Transverse colon (tissue), 4 donors: Measurements from ENCODE around the gene GLRA3. TPM values are rescaled to one million over a fixed set of nuclear protein-coding genes. Genes with fewer than 3 reads are reported as not detected.

Experiments
- DNase-seq: peaks from one replicate; pipeline ENCODE4 v3.0.0-alpha.2; 2019
- H3K27ac ChIP-seq, 4 donors: fragments of 200-600 bp; sonication (generic); 2 replicates each; pipeline ENCODE4 v1.5.1; 2016 to 2018; ENCODE audit warnings: inconsistent platforms in 4 of 4
- H3K27me3 ChIP-seq: fragments of 200-600 bp; sonication (generic); 2 replicates; pipeline ENCODE4 v1.5.1; 2017; ENCODE audit warnings: inconsistent platforms
- H3K36me3 ChIP-seq, 4 donors: fragments of 200-600 bp; sonication (generic); 2 replicates each; pipeline ENCODE4 v1.5.1; 2017 to 2019; ENCODE audit warnings: inconsistent platforms in 4 of 4
- H3K4me1 ChIP-seq, 4 donors: fragments of 200-600 bp; sonication (generic); 2 replicates each; pipeline ENCODE4 v1.5.1; 2017 to 2020; ENCODE audit warnings: inconsistent platforms in 4 of 4
- H3K4me3 ChIP-seq, 4 donors: fragments of 200-600 bp; sonication (generic); 1 replicate in 1 of 4; 2 replicates in 3 of 4; pipeline versions ENCODE4 v1.5.1 to v1.6.1; 2017 to 2019; ENCODE audit warnings: inconsistent platforms in 4 of 4
- H3K9me3 ChIP-seq, 2 donors: fragments of 200-600 bp; sonication (generic); 2 replicates each; pipeline ENCODE4 v1.5.1; 2017 to 2019; ENCODE audit warnings: inconsistent platforms in 2 of 2
- CTCF ChIP-seq, 5 experiments: fragments of 200-600 bp in 3 of 5; fragments of 450-650 bp in 2 of 5; sonication (generic) in 3 of 5; IDR thresholded peaks; 1 replicate in 2 of 5; 2 replicates in 3 of 5; pipeline ENCODE4 v1.5.1; 2016 to 2017; ENCODE audit warnings: antibody characterized with exemption in 5 of 5, inconsistent platforms in 3 of 5, mild to moderate bottlenecking in 2 of 5, moderate library complexity in 1 of 5
- EP300 ChIP-seq: sonication (generic); formaldehyde crosslinking; IDR thresholded peaks from one replicate; pipeline ENCODE4 v1.6.1; 2017; ENCODE audit warnings: antibody characterized with exemption, low read depth
- POLR2A ChIP-seq: fragments of 450-650 bp; IDR thresholded peaks from one replicate; pipeline ENCODE4 v1.6.1; 2016; ENCODE audit warnings: antibody characterized with exemption, mild to moderate bottlenecking, moderate library complexity
- POLR2AphosphoS5 ChIP-seq, 3 donors: sonication (generic); formaldehyde crosslinking; IDR thresholded peaks; one replicate each; pipeline ENCODE4 v1.6.1; 2016; ENCODE audit warnings: antibody characterized with exemption in 3 of 3
- WGBS, 2 donors: methylation state at CpG; one replicate each; pipeline ENCODE4 v1.1.5; 2018; ENCODE audit warnings: low coverage in 1 of 2; 5-methylcytosine and 5-hydroxymethylcytosine counted together
- in situ Hi-C, 4 donors: fragments of 200-750 bp; cut with MboI; loops; one replicate each; pipeline versions ENCODE4 v1.15.0 to v1.15.1; 2017; ENCODE audit warnings: low sequenced_read_pairs in 3 of 4, low pct_ligation_motif_present in 1 of 4, low pct_unique_long_range_greater_than_20kb in 1 of 4
- intact Hi-C: fragments of 100-400 bp; cut with DNase I; formaldehyde crosslinking; loops from one replicate; pipeline ENCODE4 v1.15.1; 2023; ENCODE audit warnings: low total_unique reads
- total RNA-seq, 4 donors: library from RNA; depleted of rRNA; stranded (reverse); fragments of >200 nt; gene quantifications; one replicate each; pipeline ENCODE4 v1.1.0, GENCODE V29; 2016

The GLRA3 gene
- total RNA-seq, 4 donors from 2014 or later, result not detected

GRCh38 chr4:174590336-174590735 is 238.7 kb downstream of the GLRA3 start:
- Histone ChIP-seq H3K27me3 (no peaks in the 10 kb centered on the region), H3K4me1 (no peaks in the 10 kb centered on the region), H3K9me3 (no peaks in the 10 kb centered on the region), H3K36me3 (no peaks in the 10 kb centered on the region), H3K27ac (no peak overlapping the region), H3K4me3 (no peak overlapping the region)
- intact Hi-C loops, result no loop called here
- WGBS, 2 donors, result 77 to 93% methylated on average over 1 of the region's 1 CpG
- in situ Hi-C loops, result no loop called here
- no peak for DNase-seq
- TF ChIP-seq POLR2AphosphoS5 (IDR thresholded peaks at IDR 0.05), result no peak
- no peak for TF ChIP-seq EP300
- no peak for TF ChIP-seq POLR2A
- TF ChIP-seq CTCF (IDR thresholded peaks at IDR 0.05), result no peak

Other genes with a start within 250 kb of the GLRA3 start
- not detected for gene ADAM29, start 89.1 kb upstream of the GLRA3 start, total RNA-seq